ENCODE results near the gene RCBTB2.

Gene RCBTB2

DNA sequence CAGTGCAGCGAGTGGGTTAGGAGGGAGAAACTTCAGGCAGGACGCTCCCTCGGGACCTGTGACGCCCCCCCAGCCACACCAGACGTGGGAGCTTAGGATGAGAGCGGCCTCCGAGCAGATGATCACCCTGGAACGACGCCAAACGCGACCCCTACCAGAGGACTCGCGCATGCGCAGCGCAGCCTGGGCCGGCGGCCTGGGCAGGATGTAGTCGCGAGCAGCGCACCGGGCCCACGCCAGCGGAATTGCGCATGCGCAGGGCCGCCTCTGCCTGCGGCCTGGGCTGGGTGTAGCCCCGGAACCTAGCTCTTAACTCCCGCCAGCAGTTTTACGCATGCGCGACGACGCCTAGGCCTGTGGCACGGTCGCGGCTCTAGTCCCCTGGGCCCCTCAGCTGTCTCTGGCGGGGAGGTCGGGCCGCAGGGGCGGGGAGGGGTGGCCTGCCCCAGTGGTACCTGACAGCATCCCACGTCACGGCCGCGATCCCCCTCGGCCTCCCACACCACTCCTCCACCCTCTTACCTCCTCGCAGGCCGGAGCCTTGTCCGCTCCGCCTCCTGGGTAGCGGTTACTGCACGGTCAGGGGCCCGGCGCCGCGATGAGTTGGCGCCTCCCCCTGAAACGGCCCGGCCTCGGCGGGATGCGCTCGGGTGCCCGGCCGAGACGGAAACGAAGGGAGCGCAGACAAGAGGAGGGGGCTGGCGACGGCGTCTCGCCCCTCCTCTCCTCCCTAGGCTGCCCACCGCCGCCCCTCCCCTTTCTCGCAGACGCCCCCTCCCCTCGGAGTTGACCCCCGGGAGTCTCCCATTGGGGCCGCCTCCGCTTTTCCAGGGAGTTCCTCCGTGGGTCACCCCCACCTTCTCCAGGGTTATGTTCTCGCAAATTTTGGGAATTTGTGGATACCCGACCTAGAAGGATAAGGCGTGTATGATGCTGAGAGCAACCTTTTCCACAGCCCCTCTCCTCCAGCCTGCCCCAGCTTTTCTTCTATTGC, at the start of gene RCBTB2:
RCBTB2 (minus strand) TSS at position 575 of the 994 bp plus-strand sequence. CDS start 11,141 bp downstream, outside the sequence.
- H3K4me3 ChIP-seq (ENCODE audit: low read length) = peak within 1 kb of the TSS; percentile 88
- no peaks in the 10 kb centered on the region for H3K36me3 ChIP-seq (ENCODE audit: control insufficient read depth, low read length)
- H3K4me1 ChIP-seq (ENCODE audit: control insufficient read depth, low read length) = peaks cover 58% of the 10 kb centered on the region
- no peak for TF ChIP-seq EZH2phosphoT487 (IDR thresholded peaks at IDR 0.05; ENCODE audit: borderline replicate concordance, low read length)
- TF ChIP-seq, protein P1, sequence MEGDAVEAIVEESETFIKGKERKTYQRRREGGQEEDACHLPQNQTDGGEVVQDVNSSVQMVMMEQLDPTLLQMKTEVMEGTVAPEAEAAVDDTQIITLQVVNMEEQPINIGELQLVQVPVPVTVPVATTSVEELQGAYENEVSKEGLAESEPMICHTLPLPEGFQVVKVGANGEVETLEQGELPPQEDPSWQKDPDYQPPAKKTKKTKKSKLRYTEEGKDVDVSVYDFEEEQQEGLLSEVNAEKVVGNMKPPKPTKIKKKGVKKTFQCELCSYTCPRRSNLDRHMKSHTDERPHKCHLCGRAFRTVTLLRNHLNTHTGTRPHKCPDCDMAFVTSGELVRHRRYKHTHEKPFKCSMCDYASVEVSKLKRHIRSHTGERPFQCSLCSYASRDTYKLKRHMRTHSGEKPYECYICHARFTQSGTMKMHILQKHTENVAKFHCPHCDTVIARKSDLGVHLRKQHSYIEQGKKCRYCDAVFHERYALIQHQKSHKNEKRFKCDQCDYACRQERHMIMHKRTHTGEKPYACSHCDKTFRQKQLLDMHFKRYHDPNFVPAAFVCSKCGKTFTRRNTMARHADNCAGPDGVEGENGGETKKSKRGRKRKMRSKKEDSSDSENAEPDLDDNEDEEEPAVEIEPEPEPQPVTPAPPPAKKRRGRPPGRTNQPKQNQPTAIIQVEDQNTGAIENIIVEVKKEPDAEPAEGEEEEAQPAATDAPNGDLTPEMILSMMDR (IDR thresholded peaks at IDR 0.05; ENCODE audit: low read depth, low read length, poor library complexity, severe bottlenecking) = no peak
- H3K9me2 ChIP-seq (replicated peaks; ENCODE audit: control insufficient read depth, low read length) = no peaks in the 10 kb centered on the region
- H3F3A ChIP-seq (ENCODE audit: control insufficient read depth, insufficient read depth) = peaks cover 17% of the 10 kb centered on the region
- H3K9me3 ChIP-seq (ENCODE audit: control insufficient read depth, insufficient read depth, low read length) = 0 out of 2 replicates have a peak, but pooled peaks cover 3% of the 10 kb centered on the region
- H4K20me1 ChIP-seq (ENCODE audit: control insufficient read depth, insufficient read depth, low read depth, low read length) = no peaks in the 10 kb centered on the region
- H3K79me2 ChIP-seq (ENCODE audit: control insufficient read depth, low read length) = peaks cover 47% of the 10 kb centered on the region
- H3K27ac ChIP-seq (ENCODE audit: low read depth, low read length) = peak within 1 kb of the TSS; percentile 82
- H3K27me3 ChIP-seq (ENCODE audit: control insufficient read depth, low read length) = no peaks in the 10 kb centered on the region
- peak within 1 kb of the TSS; percentile 93 for H3K4me2 ChIP-seq (ENCODE audit: low read length)

DNA sequence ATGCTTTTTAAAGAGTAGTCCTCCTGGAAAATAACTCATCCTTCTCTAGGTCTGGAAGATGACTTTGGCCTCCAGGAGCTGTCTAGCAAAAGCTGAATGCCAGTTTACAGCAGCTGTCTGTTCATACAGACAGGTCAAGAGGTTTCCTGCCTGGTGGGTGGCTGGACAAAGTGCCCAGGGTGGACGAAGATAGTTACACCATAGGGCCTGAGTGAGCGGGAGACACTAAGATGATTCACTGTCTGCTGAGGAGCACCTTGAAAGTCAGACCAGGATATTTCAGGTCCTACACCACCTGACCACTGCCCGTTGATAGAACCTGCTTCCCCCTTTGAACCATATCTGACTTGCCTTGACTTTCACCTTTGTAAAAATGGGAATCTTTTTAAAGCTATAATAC, 49.2 kb upstream of the RCBTB2 start:
- no peak for TF ChIP-seq EZH2phosphoT487 (IDR thresholded peaks at IDR 0.05; ENCODE audit: borderline replicate concordance, low read length)
- TF ChIP-seq, protein P1 (IDR thresholded peaks at IDR 0.05; ENCODE audit: low read depth, low read length, poor library complexity, severe bottlenecking) = no peak
- Histone ChIP-seq H3K27me3 (ENCODE audit: control insufficient read depth, low read length) (peaks cover 13% of the 10 kb centered on the region), H3K4me1 (ENCODE audit: control insufficient read depth, low read length) (peaks cover 47% of the 10 kb centered on the region), H3K4me2 (ENCODE audit: low read length) (no peak overlapping the region), H3K9me3 (ENCODE audit: control insufficient read depth, insufficient read depth, low read length) (no peaks in the 10 kb centered on the region), H3K36me3 (ENCODE audit: control insufficient read depth, low read length) (no peaks in the 10 kb centered on the region), H3K79me2 (ENCODE audit: control insufficient read depth, low read length) (no peaks in the 10 kb centered on the region), H3K4me3 (ENCODE audit: low read length) (no peak overlapping the region), H3F3A (ENCODE audit: control insufficient read depth, insufficient read depth) (peaks cover 7% of the 10 kb centered on the region), H3K27ac (ENCODE audit: low read depth, low read length) (no peak overlapping the region), H4K20me1 (ENCODE audit: control insufficient read depth, insufficient read depth, low read depth, low read length) (no peaks in the 10 kb centered on the region), H3K9me2 (replicated peaks; ENCODE audit: control insufficient read depth, low read length) (no peaks in the 10 kb centered on the region)

DNA sequence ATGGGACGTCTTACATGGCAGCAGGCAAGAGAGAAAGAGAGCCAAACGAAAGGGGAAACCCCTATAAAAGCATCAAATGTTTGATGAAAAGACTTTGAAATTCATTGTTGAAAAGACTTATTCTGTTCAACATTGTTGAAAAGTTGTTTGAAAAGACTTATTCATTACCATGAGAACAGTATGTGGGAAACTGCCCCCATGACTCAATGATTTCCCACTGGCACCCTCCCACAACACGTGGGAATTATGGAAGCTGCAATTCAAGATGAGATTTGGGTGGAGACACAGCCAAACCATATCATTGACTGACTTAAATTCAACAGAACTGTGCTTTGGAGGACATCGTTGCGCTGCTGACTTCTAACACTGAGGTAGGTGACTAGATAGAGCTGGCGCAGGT, 48.0 kb upstream of the RCBTB2 start:
- H3K4me1 ChIP-seq (ENCODE audit: control insufficient read depth, low read length) = peaks cover 36% of the 10 kb centered on the region
- TF ChIP-seq EZH2phosphoT487 (IDR thresholded peaks at IDR 0.05; ENCODE audit: borderline replicate concordance, low read length) = no peak
- TF ChIP-seq, protein P1 (IDR thresholded peaks at IDR 0.05; ENCODE audit: low read depth, low read length, poor library complexity, severe bottlenecking) = no peak
- H3F3A ChIP-seq (ENCODE audit: control insufficient read depth, insufficient read depth) = peaks cover 7% of the 10 kb centered on the region
- H3K9me2 ChIP-seq (replicated peaks; ENCODE audit: control insufficient read depth, low read length) = no peaks in the 10 kb centered on the region
- H4K20me1 ChIP-seq (ENCODE audit: control insufficient read depth, insufficient read depth, low read depth, low read length) = no peaks in the 10 kb centered on the region
- no peak overlapping the region for H3K4me3 ChIP-seq (ENCODE audit: low read length)
- H3K9me3 ChIP-seq (ENCODE audit: control insufficient read depth, insufficient read depth, low read length) = no peaks in the 10 kb centered on the region
- no peaks in the 10 kb centered on the region for H3K79me2 ChIP-seq (ENCODE audit: control insufficient read depth, low read length)
- peaks cover 13% of the 10 kb centered on the region for H3K27me3 ChIP-seq (ENCODE audit: control insufficient read depth, low read length)
- no peak overlapping the region for H3K27ac ChIP-seq (ENCODE audit: low read depth, low read length)
- H3K36me3 ChIP-seq (ENCODE audit: control insufficient read depth, low read length) = no peaks in the 10 kb centered on the region
- H3K4me2 ChIP-seq (ENCODE audit: low read length) = no peak overlapping the region

Measured in DOHH2 (cell line).